CD4-positive, alpha-beta T cell treated with Interferon alpha-2 for 1 hour (primary cell): ENCODE data around the gene CDK7.

Experiments
- DNase-seq, 2 donors: peaks; one replicate each; pipeline ENCODE4 v3.0.0-alpha.2; 2020 to 2022

The CDK7 gene

DNA sequence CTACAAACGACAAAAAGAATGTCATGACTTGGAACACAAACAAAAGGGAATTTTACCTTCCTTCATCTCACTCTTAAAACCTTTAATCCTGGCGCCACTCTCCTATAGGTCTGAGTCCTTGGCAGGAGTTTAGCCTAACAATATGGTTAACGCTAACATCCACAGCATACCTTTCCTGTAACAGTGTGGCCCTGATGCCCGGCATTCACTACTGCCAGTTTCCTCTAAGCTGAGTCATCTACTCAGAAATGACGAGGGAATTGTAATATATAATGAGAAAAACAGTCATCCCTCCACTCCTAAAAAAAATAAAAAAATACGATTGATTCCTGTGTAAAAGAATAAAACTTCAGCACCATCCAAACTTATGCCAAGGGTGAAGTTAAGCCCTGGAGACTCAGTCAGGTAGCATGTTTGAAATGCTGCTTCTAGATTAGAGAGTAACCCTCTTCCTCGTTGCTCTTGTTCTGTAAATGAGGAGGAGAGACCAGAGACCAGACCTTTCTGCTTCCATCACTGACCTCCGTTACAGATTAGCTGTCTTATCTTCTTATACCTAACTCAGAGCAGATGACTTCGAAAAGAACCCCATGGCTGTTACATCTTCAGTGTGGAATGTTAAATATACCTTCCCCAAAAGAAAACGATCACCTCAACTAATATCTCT is 60.5 kb downstream of the CDK7 start:
- DNase-seq, result no peak

DNA sequence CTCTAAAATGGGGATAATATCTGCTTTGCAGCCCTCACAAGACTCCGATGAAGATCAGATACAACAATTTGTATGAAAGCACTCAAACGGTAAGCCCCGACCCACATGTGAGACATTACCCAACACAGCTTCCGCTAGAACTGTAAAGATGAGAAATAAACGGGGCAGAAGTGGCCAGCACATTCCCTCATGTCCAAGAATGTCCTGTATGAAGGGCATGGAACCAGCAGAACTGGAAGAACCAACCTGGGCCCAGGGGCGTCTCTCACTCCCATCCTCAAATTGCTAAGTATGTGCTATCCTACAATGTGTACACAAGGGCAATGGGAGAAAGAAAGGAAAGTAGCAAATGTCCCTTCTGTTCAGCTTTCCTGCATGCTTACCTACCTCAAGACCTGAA is 64.9 kb downstream of the CDK7 start:
- no peak for DNase-seq

DNA sequence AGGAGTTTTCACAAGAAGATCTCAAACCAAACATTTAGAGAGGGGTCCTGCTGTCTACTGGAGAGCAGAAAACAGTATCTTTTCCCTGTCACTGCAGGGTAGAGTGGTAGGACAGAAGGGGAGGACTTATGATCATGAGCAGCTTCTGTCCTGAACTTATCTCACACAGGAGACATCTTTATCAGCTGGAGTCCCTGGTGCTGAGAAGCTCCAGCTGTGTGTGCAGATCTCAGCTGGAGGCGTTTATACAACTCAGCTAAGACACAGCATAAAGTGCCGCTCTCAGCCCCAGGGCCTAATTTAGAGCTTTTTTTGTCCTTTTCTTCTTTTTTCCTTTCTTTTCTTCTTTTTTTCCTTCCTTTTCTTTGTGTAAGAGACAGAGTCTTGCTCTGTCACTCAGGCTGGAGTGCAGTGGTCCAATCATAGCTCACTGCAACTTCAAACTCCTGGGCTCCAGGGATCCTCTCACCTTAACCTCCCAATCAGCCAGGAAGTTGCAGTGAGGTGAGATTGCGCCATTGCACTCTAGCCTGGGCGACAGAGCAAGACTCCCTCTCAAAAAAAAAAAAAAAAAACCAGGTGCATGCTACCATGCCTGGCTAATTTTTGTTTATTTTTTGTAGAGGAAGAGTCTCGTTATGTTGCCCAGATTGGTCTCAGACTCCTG is 66.0 kb downstream of the CDK7 start:
- DNase-seq, result no peak

DNA sequence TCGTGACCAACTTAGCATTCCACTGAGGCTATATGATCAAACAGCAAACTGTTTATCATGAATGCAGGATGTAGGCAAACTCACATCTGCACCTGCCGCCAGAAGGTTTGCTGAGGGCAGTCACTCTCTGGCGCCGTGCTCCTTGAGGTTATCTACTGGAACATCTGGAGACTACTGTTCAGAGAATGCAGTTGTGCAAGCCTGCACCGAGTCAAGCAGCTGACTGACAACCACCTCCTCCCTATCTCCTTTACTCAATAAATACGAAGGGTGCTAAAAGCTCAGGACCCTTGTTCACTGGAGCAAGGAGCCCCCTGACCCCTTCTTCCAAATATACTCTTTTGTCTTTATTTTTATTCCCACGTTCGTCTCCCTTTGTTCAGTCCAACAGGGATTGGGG is 70.8 kb downstream of the CDK7 start:
- DNase-seq, result no peak

DNA sequence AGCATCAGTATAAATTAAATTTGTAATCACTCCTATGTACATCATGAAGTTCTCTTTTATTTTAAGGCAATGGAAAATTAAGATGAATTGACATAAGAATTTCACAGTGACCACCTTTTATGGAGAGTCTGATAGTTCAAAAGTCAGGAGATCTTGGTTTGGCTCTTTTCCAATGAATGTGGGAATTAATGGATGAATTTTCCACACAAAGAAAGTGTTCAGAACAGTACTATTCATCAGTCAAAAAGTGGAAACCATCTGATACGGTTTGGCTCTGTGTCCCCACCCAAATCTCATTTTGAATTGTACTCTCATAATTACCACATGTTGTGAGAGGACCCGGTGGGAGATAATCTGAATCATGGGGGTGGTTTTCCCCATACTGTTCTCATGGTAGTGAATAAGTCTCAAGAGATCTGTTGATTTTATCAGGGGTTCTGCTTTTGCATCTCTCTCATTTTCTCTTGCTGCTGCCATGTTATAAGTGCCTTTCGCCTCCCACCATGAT is 73.4 kb downstream of the CDK7 start:
- DNase-seq, result no peak

DNA sequence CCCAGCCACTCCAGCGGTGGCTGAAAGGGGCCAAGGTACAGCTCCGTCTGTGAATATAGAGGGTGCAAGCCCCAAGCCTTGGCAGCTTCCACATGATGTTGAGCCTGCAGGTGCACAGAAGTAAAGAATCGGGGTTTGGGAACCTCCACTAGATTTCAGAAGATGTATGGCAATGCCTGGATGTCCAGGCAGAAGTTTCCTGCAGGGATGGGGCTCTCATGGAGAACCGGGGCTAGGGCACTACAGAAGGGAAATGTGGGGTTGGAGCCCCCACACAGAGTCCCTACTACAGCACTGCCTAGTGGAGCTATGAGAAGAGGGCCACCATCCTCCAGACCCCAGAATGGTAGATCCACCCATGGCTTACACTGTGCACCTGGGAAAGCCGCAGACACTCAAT is 74.7 kb downstream of the CDK7 start:
- no peak for DNase-seq

DNA sequence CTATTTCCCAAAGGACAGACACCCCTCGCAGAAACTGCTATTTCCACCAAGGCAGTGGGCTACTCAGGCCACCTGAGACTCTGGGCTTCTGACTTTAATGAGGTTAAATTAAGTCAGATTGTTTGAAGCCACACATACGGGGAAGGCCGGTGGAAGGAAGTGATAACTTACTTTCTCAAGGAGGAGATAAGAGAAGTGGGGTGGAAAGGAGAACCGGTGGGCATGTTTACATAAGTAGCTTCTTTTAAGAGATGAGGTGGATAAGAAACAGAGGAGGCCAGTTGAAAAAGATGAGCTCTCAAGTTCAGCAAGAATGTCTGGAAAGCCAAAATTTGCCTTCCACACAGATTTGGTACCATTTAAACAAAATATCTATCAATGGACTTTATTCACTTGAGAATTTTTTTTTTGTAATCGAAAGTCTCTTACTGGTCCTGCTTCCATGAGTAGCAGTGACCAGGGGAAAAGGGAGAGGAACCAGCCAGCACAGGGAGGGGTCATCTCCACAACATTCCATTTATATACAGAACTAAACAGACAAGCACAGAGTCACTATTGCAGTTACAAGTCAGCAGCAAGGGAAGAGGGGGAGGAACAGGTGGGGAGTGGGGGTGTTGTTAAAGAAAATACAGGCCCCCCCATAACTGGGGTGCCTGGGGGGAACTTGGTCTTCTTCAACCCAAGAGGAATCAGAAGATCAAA is 77.9 kb downstream of the CDK7 start:
- no peak for DNase-seq

DNA sequence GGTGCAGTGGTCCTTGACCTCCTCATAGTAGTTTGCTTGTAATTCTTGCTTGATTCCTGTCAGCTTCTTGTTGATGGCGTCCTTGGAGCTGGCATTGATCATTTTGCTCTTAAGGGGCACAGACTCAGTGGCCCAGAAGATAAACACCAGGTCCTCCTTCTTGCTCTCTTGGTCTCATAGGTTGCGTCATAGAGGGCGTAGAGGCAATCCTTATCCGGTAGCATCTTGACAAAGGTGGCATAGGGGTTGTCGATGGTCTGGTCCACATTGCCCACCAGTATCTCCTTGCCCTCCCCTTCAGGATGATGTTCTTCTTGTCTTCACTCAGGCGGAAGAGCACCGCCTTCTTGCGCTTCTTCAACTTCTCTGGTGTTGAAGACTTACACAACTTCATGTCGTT is 78.7 kb downstream of the CDK7 start:
- no peak for DNase-seq

DNA sequence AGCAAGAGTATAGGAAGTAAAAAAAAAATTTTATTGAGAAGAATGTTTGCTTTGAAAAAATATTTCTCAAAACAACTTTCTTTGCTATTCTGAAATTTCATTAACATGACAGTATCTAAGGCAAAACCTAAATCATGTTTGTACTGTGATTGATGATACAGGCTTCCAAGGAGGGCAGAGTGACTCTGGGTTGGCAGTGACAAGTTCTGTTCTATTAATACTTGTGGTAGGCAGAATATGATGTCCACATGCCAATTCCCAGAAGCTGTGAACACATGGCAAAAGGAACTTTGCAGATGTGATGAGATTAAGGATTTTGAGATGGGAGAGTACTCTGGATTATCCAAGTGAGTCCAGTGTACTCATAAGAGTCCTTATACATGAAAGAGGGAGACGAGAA is 81.3 kb downstream of the CDK7 start:
- no peak for DNase-seq

DNA sequence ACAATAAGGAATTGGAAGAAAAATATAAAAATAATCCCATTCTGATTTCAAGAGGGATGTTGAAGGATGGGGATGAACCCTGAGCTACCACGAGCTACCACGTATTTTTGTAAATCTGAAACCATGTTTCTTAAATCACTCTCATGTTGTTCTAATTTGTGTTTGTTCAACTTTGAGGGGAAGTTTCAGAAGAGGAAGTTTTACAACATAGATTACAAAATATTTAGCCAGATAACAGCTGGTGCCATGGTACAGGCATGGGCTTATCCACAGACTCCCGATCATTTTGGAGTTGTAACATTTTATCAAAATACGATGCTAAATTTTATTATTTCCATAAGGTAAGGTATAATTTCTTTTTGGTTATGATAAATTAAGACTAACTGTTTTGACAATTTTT is 82.7 kb downstream of the CDK7 start:
- no peak for DNase-seq

DNA sequence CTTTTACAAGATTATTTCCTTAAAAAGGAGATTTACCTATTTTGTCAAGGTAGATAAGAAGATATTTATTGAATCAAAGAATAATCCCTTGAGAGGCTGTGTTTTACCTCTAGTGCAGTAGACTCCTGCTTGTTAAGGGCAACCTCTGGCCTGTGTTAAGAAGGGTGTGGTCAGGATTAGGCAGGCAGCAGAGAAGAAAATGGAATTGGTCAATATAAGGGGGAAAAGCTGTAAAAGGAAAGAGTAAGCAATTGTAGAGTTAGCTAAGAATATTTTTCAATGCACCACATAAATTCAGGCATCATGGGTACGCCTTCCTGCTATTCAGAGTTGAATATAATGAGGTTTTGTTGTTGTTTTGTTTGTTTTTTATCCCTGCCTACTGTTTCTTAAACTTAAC is 91.7 kb downstream of the CDK7 start:
- DNase-seq, result no peak
